KG1 (cell line): ENCODE results near the gene FBH1.
"Not testable (repeated sequence)": the region's sequence is repeated elsewhere in the genome, so short reads cannot be mapped to it uniquely, and the experiment has no call there.

ENCODE experiments used
- DNase-seq: peaks from one replicate; lab custom pipeline; 2025; lab: John Stamatoyannopoulos, UW

FBH1 gene

GRCh38 chr10:5942474-5942873 lies 52.4 kb downstream of the FBH1 start:
- DNase-seq, result no peak

- no peak for DNase-seq
These were observed 53.5 kb downstream of the FBH1 start for GRCh38 chr10:5943536-5943935.

- no peak for DNase-seq
These were observed 54.5 kb downstream of the FBH1 start for GRCh38 chr10:5944389-5945189.

- no peak for DNase-seq
These were observed 55.1 kb downstream of the FBH1 start for GRCh38 chr10:5945190-5945509.

- no peak for DNase-seq
These were observed 55.7 kb downstream of the FBH1 start for GRCh38 chr10:5945561-5946418.

- not testable (repeated sequence) for DNase-seq
These were observed 56.4 kb downstream of the FBH1 start for GRCh38 chr10:5946419-5946775.

- no peak for DNase-seq
These were observed 56.7 kb downstream of the FBH1 start for GRCh38 chr10:5946786-5947185.

- DNase-seq, result no peak
These were observed 57.6 kb downstream of the FBH1 start for GRCh38 chr10:5947471-5948207.

GRCh38 chr10:5948208-5948585 lies 58.2 kb downstream of the FBH1 start:
- DNase-seq, result no peak

- no peak for DNase-seq
These were observed 59.1 kb downstream of the FBH1 start for GRCh38 chr10:5949009-5949759.

GRCh38 chr10:5951167-5951711 lies 61.2 kb downstream of the FBH1 start:
- DNase-seq, result no peak

GRCh38 chr10:5951721-5952407 lies 61.8 kb downstream of the FBH1 start:
- DNase-seq, result no peak

- no peak for DNase-seq
These were observed 62.8 kb downstream of the FBH1 start for GRCh38 chr10:5952731-5953385.

GRCh38 chr10:5953676-5954075 lies 63.6 kb downstream of the FBH1 start:
- DNase-seq, result no peak

GRCh38 chr10:5956146-5956936 lies 66.3 kb downstream of the FBH1 start:
- DNase-seq, result no peak

GRCh38 chr10:5958077-5958476 lies 68.0 kb downstream of the FBH1 start:
- DNase-seq, result no peak

- no peak for DNase-seq
These were observed 68.6 kb downstream of the FBH1 start for GRCh38 chr10:5958675-5959074.

- no peak for DNase-seq
These were observed 69.1 kb downstream of the FBH1 start for GRCh38 chr10:5959142-5959541.

GRCh38 chr10:5959581-5960069 lies 69.6 kb downstream of the FBH1 start:
- DNase-seq, result no peak
